CD4-positive, alpha-beta T cell treated with Interleukin-12 subunit alpha and Interleukin-12 subunit beta, for 1 hour (primary cell): ENCODE data around the gene PPP1R9B.

ENCODE experiments used
- DNase-seq: peaks from one replicate; pipeline ENCODE4 v3.0.0-alpha.2; 2020

The PPP1R9B gene

DNA sequence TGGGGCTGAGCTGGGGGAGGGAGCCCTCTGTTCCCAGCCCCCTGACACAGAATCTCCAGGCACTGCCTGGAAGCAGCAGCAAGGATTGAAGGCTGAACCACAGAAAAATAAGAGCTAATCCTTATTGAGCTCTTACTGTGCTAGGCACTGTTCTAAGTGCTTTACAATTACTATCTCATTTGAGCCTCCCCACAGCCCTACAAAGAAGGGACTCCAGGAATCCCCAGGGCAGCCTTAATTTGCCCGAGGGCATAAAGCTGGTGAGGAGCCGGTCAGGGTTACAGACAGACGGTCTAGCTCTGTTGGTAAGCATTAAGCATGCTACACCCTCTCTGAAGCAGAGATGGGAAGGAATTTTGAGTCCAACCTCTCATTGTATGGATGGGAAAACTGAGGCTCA is 27.5 kb downstream of the PPP1R9B start:
- DNase-seq, result no peak

DNA sequence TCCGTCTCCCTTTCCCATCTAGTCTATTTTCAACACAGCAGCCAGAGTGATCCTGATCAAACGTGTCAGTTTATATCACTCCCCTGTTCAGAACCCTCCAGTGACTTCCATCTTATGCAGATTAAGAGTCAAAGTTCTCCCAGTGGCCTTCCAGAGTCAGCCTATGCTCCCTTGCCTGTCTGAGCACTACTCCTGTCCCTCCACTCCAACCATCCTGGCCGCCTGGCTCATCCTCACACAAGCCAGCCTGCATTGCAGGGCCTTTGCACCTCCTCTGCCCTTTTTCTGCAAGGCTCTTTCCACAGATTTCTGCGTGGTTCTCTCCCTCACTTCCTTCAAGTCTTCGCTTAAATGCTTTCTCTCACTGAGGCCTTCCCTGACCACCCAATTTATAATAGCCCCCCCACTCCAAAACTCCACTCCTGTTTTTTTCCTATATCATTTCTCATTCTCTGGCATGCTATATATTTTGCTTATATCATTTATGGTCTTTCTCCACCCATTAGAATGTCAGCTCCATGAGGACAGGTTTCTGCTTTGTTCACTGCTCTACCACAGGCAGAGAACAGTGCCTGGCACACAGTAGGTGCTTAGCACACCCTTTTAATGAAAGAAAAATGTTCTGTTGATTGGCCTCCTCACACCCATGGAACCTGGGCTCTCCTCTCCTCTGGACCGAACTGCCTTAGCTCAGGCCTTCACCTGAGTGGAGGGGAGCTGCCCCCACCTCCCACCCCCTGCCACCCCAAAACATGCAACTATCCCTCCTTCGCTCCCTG is 29.8 kb downstream of the PPP1R9B start:
- no peak for DNase-seq

- DNase-seq, result no peak
These were observed 31.7 kb downstream of the PPP1R9B start for GRCh38 chr17:50118828-50119218.

- DNase-seq, result no peak
These were observed 32.2 kb downstream of the PPP1R9B start for GRCh38 chr17:50118076-50118827.

DNA sequence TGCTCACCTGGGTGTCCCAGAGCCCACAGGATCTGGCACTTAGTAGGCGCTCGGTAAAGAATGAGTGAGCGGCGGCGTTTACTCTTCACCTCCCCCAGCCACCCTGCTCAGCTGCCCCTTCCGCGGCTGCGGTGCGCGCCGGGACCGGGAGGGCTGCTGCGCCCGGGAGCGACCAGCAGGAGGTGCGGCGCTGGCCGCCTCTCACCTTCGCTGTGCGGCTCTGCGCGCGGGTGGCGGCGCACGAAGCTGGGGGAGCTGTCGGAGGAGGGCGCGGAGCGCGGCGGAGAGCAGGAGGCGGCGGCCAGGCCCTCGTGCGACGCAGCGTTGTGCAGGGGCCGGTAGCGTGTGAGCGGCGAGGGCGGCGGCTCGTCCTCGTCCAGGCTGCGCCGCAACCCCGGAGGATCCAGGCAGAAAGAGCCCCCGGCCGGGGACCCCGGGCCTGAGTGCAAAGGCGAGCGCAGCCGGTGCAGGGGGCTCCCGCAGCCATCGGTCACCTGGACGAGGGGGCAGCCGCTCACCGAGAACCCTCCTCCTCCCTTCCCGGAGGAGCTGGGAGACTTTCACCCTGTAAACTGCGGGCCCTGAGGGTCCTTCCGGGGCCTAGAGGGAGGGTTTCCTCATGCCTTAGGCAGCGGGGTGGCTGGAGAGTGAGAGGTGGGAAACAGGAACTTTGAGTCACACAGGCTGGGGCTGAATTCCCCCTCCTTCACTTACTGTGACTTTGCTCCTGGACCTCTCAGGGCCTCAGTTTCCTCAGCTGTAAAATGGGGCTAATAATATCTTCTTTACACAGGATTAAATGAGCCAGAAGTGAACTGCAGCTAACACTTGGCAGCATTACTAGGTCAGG is 33.0 kb downstream of the PPP1R9B start:
- DNase-seq, result peak; percentile 70

GRCh38 chr17:50115756-50116155 is 34.7 kb downstream of the PPP1R9B start:
- no peak for DNase-seq

GRCh38 chr17:50114849-50115357 is 35.6 kb downstream of the PPP1R9B start:
- peak; percentile 62 for DNase-seq

DNA sequence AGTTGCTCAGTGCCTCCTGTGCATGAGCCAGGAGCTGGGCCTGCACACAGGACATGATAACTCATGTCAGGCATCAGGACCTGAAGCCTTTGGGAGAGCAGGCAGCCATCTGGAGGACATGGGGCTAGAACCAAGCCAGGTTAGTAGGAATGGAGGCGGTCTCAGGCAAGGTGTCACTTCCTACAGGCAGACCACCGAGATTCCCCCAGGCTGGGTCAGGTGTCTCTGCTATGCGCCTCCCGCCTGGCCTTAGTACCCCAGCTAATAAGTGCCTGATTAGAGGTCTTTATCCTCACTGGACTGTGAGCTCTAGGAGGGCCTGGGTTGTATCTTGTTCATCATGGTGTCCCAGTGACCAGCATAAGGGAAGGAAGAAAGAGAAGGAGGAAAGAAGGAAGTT is 36.1 kb downstream of the PPP1R9B start:
- no peak for DNase-seq

- no peak for DNase-seq
These were observed 36.7 kb downstream of the PPP1R9B start for GRCh38 chr17:50113624-50114320.

GRCh38 chr17:50112694-50113093 is 37.8 kb downstream of the PPP1R9B start:
- no peak for DNase-seq

GRCh38 chr17:50111673-50112655 is 38.5 kb downstream of the PPP1R9B start:
- DNase-seq, result no peak

DNA sequence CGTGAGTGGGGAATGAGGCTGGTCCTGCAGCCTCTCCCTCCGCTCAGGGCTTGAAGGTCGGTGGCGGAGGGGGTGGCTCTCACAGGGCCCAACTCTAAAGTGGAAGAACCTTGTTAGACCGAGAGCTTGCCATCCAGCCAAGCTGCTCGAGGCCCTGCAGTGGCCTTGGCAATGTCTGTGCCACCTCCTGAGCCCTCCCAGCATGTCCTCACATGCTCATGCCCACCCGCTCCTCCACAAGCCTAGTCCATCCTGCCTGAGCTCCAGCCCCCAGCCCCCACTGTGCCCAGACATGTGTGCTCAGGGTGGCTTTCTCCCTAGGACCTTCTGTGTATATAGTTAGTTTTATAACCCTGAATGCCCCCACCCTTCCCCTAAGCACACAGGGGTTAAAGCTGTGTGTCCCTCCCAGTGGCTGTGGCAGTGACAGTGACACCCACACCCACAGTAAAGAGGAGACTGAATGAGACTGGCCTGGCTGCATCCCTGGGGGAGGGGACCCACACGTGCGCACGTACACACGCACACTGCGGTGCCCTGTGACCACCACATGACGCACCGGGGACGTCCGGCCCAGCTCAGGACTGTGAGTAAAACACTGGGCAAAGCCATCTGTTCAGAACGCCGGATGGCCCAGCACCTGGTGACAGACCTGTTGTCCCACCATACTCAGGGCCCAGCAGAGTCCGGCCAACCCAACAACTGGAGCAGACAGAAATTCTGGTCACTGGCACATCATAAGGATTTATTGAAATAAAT is 39.7 kb downstream of the PPP1R9B start:
- no peak for DNase-seq

- DNase-seq, result no peak
These were observed 40.7 kb downstream of the PPP1R9B start for GRCh38 chr17:50109785-50110184.

DNA sequence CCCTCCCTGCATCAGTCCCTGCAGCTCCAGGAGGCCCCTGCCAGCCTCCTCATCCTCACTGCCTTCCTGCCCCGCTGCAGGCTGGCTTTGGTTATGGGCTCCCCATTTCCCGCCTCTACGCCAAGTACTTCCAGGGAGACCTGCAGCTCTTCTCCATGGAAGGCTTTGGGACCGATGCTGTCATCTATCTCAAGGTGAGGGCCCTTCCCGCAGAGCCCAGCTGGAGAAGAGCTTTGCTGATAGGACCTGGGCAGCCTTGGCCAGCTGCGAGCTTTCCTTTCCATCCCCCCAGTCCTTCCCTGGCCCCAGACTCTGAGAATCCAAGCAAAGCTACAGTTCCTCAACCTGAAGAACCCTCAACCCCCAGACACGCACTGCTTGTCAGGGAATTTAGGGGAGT is 41.3 kb downstream of the PPP1R9B start:
- no peak for DNase-seq

DNA sequence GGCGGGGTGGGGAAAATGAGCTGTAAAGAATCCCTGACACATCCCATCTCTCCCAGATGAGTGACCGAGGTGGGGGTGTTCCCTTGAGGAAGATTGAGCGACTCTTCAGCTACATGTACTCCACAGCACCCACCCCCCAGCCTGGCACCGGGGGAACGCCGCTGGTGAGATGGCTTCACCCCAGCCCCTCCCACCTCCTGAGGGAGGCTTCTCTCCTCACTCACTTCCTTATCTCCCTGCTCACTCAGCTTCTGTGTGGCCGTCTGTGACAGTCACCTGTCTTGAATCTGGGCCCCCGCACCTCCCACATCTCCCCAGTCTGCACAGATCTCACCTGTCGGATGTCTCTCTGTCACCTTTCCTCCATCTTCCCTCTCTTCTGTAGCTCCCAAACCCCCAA is 41.9 kb downstream of the PPP1R9B start:
- DNase-seq, result no peak

DNA sequence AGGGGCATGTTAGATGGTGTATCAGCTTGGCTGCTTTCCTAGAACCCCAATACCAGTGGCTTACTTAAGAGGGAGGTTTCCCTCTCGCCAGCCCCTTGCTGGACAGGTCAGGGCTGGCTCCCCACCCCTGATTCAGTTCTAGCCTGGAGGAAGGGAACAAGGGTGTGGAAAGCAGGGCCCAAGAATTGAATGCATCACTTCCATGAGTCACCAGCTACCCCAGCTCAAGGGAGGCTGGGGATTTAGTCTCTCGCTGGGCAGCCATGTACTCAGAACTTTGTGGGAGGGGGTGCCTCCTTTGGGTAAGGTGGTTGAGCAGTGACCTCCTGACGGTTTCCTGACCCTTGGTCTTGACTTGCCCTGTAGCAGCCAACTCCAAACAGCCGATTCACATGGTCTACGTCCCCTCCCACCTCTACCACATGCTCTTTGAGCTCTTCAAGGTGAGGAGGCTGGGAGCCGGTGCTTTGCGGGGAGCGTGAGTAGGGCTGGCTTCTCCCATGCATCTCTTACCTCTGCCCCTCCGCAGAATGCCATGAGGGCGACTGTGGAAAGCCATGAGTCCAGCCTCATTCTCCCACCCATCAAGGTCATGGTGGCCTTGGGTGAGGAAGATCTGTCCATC is 42.6 kb downstream of the PPP1R9B start:
- no peak for DNase-seq

- no peak for DNase-seq
These were observed 43.9 kb downstream of the PPP1R9B start for GRCh38 chr17:50106393-50107131.

DNA sequence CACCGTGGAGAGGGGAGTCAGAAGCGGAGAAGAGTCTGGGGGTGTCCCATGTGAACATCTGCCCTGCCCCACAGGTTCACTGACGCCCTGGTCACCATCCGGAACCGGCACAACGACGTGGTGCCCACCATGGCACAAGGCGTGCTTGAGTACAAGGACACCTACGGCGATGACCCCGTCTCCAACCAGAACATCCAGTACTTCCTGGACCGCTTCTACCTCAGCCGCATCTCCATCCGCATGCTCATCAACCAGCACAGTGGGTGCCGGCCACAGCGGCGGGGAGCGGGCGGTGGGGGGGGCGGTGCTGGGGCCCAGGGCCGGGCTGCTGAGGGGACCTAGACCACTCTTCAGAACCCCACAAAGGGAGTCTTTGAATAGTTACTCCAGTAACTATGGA is 44.7 kb downstream of the PPP1R9B start:
- no peak for DNase-seq

DNA sequence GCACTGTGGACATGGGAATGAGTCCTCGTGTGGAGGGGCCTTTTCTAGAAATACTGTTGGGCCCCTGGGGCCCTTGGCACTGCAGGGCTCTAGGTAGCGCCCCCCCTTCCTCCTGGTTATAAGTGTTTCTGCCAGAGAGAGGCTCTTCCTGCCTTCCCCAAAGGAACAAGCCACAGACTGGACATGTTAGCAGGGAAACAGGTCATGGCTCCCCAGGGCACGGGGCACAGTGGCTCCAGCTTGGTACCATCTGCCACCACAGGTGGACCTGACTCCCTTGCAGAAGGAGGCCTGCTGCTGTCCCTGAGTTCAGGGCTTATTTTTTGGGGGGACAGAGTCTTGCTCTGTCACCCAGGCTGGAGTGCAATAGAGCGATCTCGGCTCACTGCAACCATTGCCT is 46.5 kb downstream of the PPP1R9B start:
- no peak for DNase-seq
